NK-92 (cell line): ENCODE results near the gene EXOC6B.

ENCODE experiments used
- DNase-seq: peaks from one replicate; lab custom pipeline; 2025; ENCODE audit not compliant: unreplicated experiment; lab: John Stamatoyannopoulos, UW

Gene EXOC6B

GRCh38 chr2:72150157-72150860 is 675.5 kb downstream of the EXOC6B start:
- DNase-seq: no peak

GRCh38 chr2:72149556-72150156 is 676.2 kb downstream of the EXOC6B start:
- DNase-seq: no peak

- DNase-seq: no peak
Measured at GRCh38 chr2:72148837-72149555, 676.8 kb downstream of the EXOC6B start.

GRCh38 chr2:72148003-72148836 is 677.6 kb downstream of the EXOC6B start:
- no peak for DNase-seq

- DNase-seq: no peak
Measured at GRCh38 chr2:72147303-72147971, 678.4 kb downstream of the EXOC6B start, which contains the start of gene CYP26B1. CYP26B1 (minus strand) TSS chr2:72147862; CDS start chr2:72147834, 28 bp downstream.

GRCh38 chr2:72146347-72147302 is 679.2 kb downstream of the EXOC6B start:
- DNase-seq: no peak

GRCh38 chr2:72145658-72146329 is 680.0 kb downstream of the EXOC6B start:
- no peak for DNase-seq

GRCh38 chr2:72145289-72145657 is 680.6 kb downstream of the EXOC6B start:
- no peak for DNase-seq

- DNase-seq: no peak
Measured at GRCh38 chr2:72144632-72145288, 681.1 kb downstream of the EXOC6B start.

- no peak for DNase-seq
Measured at GRCh38 chr2:72144274-72144631, 681.6 kb downstream of the EXOC6B start.

- DNase-seq: no peak
Measured at GRCh38 chr2:72143441-72144273, 682.2 kb downstream of the EXOC6B start.

GRCh38 chr2:72142570-72143440 is 683.0 kb downstream of the EXOC6B start:
- DNase-seq: no peak

GRCh38 chr2:72141881-72142451 is 683.9 kb downstream of the EXOC6B start:
- no peak for DNase-seq

- DNase-seq: no peak
Measured at GRCh38 chr2:72141032-72141645, 684.7 kb downstream of the EXOC6B start.

- no peak for DNase-seq
Measured at GRCh38 chr2:72140621-72140960, 685.2 kb downstream of the EXOC6B start.
